ENCODE measurements around the gene APPL2.
"Not testable (repeated sequence)": the region's sequence is repeated elsewhere in the genome, so short reads cannot be mapped to it uniquely, and the experiment has no call there.

APPL2 gene

DNA sequence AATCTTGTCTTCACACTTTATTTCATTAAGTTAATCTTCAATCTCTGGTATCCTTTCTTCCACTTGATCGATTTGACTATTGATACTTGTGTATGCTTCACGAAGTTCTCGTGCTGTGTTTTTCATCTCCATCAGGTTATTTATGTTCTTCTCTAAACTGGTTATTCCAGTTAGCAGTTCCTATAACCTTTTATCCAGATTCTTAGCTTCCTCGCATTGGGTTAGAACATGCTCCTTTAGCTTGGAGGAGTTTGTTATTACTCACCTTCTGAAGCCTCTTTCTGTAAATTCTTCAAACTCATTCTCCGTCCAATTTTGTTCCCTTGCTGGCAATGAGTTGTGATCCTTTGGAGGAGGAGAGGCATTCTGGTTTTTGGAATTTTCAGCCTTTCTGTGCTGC lies 52.0 kb downstream of the APPL2 start:
- not testable (repeated sequence) for DNase-seq

DNA sequence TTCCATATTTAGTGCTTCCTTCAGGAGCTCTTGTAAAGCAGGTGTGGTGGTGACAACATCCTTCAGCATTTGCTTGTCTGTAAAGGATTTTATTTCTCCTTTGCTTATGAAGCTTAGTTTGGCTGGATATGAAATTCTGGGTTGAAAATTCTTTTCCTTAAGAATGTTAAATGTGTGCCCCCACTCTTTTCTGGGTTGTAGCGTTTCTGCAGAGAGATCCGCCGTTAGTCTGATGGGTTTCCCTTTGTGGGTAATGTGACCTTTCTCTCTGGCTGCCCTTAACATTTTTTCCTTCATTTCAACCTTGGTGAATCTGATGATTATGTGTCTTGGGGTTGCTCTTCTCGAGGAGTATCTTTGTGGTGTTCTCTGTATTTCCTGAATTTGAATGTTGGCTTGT lies 52.6 kb downstream of the APPL2 start:
- not testable (repeated sequence) for DNase-seq

DNA sequence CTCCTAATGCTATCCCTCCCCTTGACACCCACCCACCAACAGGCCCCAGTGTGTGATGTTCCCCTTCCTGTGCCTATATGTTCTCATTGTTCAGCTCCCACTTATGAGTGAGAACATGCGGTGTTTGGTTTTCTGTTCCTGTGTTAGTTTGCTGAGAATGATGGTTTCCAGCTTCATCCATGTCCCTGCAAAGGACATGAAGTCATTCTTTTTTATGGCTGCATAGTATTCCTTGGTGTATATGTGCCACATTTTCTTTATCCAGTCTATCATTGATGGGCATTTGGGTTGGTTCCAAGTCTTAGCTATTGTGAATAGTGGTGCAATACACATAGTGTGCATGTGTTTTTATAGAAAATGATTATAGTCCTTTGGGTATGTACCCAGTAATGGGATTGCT lies 56.9 kb downstream of the APPL2 start:
- DNase-seq, result not testable (repeated sequence)

DNA sequence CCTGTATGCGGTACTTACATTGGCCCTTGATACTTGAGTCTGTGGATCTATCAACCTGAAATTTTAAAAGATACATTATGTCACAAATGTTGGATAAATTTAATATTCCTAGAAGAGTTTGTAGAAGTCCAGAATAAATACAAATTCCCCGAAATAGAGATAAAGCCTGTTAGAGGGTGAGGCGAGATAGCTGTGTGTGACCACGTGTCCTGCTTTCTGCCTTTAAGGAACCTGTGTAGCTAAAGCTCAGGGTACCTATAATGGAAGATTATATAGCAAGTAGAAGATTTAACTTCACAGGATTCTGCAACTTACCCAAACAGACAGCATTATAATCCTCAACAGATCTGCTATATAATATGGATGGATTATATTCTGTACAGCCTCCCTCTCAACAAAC lies 58.8 kb downstream of the APPL2 start:
- no peak for DNase-seq

DNA sequence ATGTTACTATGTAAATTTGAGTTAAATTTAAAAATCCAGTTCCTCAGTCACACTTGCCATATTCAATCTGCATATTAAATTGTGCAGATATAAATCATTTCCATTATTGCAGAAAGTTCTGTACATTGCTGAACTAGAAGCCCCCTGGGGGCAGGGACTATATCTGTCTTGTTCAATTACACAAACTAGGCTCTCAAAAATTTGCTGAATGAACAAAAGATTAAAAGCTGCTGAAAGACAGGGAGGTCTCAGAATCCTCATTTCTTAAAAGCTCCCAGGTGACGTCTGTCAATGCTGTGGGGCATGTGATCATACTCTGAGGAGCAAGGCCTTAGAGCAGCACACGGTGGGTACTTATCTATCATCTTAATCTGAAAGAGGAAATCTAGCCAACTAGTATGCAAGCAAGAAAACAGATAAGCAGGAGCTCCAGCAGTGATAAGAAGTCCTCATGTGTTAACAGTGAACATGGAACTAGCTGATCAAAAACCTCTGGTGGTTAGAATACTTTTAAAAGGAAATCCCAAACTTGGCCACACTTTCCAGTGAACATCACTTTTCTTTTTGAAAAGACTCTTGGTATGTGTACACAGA lies 60.5 kb downstream of the APPL2 start:
- DNase-seq, result no peak

DNA sequence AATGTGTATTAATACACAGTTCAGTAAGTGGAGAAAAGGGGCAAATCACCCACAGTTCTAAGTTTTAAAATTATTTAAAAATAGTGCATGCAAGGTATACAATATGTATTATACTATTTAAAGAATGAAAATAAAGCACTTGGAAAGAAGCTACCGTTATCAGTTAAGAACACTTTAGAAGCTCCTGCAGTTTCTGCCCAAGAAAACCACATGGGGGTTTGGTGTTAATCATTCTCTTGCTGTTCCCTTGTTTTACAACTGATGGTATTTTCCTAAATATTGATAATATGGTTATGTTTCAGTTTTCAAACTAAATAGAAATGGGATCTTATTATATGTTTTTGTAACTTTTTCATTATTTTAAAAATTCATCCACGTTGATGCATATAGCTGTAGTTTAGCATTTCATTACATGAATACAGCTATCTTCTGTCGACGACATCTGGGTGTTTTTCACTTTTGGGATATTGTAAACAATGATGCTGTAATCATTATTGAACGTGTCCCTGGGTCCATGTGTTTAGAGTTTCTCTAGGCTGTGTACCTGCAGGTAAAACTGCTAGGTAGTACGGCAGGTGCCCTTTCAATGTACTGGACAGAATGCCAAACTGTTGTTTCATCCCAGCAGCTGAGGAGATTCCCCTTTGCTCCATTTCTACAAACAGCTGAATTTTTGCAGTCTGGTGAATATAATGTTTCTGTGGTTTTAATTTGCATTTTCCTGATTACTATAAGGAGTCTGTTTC lies 64.1 kb downstream of the APPL2 start:
- no peak for DNase-seq

DNA sequence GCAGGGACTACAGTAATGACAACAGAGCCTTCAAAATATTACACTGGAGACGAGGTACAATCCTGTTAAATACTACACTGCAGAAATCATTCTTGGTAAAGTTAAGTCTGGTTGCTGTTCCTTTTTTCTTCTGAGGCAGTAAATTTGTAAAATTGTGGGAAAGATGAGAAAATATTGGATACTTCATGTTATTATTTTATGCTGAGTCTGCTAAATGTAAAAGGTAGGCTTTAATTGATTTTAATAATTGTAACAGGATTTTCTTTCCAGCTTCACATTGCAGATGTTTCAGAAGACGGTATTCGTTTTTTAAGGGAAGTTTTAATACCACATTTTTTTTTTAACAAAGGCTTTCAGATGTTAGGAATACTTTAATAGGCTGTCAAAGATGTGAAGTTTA lies 65.8 kb downstream of the APPL2 start:
- DNase-seq, result no peak

DNA sequence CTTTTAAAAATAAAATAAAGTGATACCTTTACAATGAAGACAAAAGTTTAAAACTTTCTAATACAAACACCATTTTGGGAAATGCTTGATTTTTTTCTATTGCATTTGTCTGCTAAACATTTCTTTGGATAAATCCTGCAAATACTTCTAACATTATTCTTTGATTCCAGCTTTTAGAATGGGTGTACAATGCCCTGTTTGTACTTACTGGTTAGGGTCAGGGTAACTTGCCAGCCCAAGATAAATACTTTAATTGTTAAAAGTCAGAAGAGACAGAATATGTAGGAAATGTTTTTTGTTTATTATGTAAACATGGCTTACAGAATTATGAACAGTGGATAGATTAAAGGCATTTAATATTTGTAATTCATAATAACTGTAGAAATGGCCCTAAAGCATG lies 68.0 kb downstream of the APPL2 start:
- no peak for DNase-seq

DNA sequence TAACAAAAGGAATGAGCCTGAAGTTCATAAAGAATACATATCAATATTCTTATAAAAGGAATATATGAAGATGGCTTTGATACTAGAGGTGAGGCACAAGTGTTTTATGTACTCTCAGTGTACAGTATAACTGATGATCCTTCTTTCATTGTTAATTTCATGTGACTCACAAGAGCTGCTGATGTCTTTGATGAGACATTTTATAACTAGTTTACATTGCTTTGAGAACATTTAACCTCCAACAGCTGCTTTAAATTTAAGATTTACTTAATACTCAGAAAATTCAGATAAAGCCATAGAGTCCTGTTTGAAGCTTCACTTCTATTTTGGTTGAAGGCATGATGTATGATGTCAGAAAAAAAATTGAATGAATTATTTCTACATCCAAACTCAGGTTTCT lies 68.6 kb downstream of the APPL2 start:
- no peak for DNase-seq

DNA sequence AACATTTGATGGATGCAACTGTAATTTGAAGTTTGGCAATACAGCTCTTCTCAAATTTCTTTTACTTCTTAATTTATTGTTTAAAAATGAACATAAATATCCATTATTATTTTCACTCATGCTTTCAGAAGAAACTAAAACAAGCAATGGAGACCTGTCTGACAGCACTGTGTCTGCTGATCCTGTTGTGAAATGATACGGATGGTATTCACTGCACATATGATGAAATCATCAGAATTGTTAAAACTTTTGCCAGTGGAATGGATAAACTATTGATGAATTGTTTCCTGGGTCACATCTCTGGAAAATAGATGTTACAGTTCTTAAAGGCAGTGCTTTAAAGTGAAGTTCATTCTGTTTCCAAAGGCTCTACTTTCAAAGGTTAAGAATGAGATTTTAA lies 69.2 kb downstream of the APPL2 start:
- no peak for DNase-seq

DNA sequence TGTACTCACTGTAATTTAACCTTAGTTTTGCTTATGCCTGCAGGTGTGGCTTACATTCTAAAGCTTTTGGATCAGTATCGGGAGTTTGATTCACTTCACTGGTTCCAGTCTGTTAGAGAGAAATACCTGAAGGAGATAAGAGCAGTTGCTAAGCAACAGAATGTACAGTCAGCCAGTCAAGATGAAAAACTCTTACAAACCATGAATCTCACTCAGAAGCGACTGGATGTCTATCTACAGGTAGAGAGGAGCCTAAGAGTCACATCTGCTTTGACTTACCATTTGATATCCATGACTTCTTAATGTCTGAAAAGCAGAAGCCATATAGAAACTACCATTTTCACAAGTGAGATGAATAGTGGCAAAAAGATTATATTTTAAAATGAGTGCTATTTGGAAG lies 71.9 kb downstream of the APPL2 start:
- DNase-seq, result no peak

DNA sequence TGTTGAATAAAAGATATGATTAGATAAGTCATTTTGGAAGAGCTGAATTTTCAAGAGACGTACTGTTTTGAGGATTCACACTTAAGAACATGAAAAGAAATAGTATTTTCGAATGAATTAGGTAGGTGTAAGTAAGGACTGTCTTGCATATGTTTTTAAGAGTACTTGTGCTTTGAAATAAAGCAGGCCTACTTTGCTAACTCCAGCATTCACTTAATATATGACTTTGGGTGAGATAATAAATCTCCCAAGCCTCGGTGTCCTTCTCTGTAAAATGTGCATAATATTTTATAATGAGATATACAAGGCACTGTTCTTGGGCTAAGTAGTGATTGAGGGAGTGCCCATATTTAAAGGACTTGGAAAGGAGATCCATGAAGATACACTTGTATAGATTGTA lies 73.8 kb downstream of the APPL2 start:
- no peak for DNase-seq

DNA sequence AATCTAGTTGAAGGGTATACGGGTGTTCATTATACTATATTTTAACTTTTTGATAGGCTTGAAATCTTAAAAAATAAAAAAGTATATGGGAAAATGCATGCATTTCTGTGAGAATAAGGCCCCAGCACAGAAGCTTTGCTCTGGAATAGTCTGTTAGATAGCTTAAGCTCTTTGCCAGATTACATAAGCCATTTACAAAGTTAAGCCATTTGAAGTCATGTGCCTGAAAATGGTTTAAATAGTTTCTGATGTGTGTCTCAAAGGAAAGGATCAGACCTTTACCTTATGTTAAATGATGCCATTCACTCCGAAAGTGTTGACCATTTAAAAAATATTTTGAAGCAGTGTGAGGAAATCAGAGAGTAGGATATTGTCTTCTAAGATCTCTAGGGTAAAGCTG lies 77.1 kb downstream of the APPL2 start:
- DNase-seq, result no peak

DNA sequence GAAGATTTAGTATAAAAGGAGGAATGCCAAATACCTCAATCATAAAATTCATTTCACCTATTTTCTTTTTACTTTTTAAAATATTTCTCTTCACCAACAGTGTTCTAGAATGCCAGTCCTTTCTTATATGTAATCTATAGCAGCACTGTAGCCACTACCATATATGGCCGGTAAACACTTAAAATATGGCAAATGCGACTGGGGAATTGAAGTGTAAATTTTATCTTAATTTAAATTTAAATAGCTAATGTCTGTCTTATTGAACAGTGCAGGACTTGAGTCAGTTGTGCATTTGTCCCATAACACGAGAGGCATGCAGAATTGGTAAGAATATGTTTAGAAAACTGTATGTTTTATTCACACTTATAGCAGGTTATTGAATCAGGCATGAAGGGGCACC lies 78.4 kb downstream of the APPL2 start:
- no peak for DNase-seq

DNA sequence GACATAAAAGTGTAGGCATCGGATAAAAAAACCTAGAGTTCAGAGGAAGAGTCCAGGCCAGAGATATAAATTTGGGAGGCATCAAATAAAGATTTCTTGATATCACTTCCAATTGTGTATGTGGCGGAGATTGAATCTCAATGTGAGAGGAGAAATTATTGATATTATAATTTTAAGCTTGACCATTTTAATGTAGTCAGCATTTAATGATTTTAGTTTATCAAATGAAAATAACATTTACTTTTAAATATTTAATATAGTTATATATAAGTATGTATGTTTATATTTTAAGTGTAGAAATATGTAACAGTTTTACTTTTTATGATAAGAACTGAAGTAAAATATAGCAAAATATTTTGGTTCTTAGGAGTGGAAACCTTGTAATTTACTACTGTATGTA lies 79.7 kb downstream of the APPL2 start:
- no peak for DNase-seq

DNA sequence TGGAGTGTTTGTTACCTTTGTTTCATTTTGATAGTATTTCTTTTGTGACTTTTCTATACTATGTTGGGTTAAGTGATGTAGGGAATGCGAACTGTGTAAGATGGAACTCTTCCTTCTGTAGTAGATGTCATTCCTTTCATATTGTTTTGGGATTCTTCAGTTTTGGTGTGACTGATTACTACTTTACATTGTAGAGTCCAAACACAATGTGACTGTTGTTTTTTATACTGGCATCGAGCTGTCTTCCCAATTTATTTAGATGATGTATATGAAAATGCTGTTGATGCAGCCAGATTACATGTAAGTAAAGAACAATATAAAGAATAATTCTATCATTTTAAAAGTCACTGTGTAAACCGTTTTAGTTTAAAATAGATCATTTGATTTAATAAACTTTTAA lies 93.7 kb downstream of the APPL2 start:
- DNase-seq, result no peak

DNA sequence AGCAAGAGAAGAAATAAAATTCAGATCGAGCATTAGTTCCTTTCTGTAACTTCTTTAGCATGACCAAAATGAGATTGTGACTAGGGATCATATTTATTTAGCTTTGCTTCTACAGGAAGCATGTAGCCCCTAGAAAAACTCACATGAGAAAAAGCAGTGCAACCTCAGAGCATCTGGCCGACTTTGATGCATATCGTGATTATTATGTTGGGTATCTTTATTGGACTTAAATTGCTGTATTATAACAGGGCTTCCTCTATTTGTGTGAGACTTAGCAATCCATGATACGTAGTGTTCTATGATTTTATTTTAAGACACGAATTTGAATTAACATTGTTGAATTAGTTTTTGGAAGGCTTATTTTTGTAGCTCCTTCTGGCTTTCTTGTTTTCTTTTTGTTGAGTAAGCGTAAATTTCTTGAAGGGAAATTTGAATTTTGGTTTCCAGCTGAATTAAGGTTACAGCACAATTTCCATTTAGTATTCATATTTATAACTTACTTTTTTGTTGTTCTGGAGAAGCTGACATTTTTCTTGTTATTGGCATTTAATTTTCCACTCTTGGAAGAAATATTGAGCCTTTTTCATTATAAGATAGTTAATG lies 94.6 kb downstream of the APPL2 start:
- DNase-seq, result no peak

DNA sequence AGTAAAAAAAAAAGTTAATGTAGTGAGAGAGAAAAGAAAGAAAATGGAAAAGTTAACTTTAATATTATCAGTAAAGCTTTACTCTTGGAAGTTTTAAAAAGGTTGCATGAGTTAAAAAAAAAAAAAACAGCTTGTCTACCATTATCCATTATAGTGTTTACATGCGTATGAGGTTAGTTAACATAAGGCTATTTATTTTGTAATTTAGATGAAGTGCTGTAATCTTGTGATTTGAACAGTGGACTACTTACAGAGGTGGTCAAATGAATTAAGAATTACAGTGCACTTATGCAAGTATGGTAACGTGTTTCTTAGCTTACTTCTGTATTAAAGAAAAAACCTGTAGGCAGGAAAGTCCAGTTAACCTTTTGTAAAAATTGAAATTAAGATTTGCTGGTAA lies 97.7 kb downstream of the APPL2 start:
- no peak for DNase-seq
